ENCODE results near the gene STRN4.
"Not testable (repeated sequence)": the region's sequence is repeated elsewhere in the genome, so short reads cannot be mapped to it uniquely, and the experiment has no call there.

Gene STRN4

GRCh38 chr19:46746281-46747057 is at the start of gene STRN4:
Gene STRN4 (minus strand): TSS chr19:46746450. CDS start chr19:46746430, 20 bp downstream.
- DNase-seq (ENCODE audit: low read depth): peak; percentile 51

- DNase-seq (ENCODE audit: low read depth): no peak
These were observed 45.7 kb upstream of the STRN4 start for GRCh38 chr19:46791944-46792343.

- DNase-seq (ENCODE audit: low read depth): no peak
These were observed 43.1 kb upstream of the STRN4 start for GRCh38 chr19:46789371-46789770.

- DNase-seq (ENCODE audit: low read depth): no peak
These were observed 42.7 kb upstream of the STRN4 start for GRCh38 chr19:46788968-46789338.

DNA sequence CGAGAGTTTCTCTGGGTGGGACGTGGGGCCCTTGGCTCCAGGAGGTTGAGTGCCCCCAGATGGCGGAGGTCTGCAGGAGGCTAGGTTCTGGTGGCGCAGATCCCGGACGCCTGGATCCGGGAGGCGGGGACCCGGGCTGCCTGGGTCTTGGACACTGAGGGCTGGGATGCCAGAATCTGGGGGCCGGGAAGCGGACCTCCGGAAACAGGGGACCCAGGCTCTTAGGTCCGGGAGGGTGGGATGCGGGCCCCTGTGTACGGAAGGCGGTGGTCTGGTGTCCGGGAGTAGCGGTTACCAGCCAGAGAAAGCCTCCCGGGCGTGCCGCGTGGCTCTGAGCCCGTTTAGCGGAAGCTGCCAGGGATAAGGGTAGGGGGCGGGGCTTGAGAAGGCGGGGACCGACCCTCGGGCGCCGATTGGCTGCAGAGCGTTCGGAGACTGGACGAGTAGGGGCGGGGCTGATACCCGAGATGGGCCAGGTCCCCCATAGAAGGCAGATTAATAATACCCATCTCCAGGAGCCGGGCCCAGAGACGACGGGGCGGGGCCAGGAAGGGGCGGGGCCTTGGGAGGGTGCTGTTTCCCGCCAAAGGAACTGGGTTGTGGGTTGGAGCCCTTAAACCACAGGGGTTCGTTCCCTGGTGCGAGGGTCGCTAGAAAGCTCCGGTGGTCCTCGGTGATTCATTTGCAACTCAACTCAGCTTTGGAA is 42.2 kb upstream of the STRN4 start, which contains the start of gene SLC1A5:
Gene SLC1A5 (minus strand): TSS at position 333 of the 706 bp plus-strand sequence. CDS start 629 bp downstream, outside the sequence.
- peak; percentile 95 for DNase-seq (ENCODE audit: low read depth)

GRCh38 chr19:46787331-46788261 is 41.3 kb upstream of the STRN4 start:
- DNase-seq (ENCODE audit: low read depth): no peak

GRCh38 chr19:46787040-46787330 is 40.7 kb upstream of the STRN4 start:
- no peak for DNase-seq (ENCODE audit: low read depth)

DNA sequence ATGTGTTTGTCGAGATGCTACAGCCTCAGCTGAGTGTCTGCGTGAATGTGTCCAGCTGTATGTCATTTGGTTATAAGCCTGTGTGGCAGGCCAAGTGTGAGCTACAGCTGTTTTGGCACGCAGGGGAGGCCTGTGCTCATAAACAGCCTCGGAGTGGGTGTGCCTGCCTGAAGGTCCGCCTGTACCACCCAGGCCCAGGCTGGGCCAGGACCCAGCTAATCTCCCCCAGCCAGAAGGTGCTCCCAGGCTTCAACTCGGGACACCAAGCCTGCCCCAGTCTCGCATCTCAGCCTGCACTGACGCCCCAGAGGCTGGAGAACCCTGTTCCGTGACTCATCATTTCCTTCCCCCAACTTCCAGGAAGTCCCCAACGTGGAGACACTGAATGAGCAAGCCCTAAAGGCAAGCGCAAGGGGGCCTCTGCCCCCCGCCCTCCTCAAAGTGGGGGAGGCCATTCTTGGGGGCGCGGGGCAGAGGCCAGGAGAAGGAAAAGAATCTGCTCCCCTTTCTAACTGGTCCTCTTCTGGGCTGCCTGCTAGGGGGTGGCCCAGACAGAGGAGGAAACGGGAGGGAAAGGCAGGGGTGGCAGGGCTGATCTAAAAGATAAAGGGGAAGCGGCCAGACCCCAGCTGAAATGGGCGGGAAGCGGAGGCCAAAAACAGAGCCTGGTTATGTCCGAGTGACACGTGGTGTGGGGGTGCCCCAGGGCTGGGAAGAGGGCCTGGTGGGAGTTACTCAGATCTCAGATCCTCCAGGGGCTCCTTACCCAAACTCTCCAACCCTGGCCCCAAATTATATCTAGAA is 40.2 kb upstream of the STRN4 start:
- peak; percentile 74 for DNase-seq (ENCODE audit: low read depth)

GRCh38 chr19:46785980-46786235 is 39.7 kb upstream of the STRN4 start:
- DNase-seq (ENCODE audit: low read depth): no peak

DNA sequence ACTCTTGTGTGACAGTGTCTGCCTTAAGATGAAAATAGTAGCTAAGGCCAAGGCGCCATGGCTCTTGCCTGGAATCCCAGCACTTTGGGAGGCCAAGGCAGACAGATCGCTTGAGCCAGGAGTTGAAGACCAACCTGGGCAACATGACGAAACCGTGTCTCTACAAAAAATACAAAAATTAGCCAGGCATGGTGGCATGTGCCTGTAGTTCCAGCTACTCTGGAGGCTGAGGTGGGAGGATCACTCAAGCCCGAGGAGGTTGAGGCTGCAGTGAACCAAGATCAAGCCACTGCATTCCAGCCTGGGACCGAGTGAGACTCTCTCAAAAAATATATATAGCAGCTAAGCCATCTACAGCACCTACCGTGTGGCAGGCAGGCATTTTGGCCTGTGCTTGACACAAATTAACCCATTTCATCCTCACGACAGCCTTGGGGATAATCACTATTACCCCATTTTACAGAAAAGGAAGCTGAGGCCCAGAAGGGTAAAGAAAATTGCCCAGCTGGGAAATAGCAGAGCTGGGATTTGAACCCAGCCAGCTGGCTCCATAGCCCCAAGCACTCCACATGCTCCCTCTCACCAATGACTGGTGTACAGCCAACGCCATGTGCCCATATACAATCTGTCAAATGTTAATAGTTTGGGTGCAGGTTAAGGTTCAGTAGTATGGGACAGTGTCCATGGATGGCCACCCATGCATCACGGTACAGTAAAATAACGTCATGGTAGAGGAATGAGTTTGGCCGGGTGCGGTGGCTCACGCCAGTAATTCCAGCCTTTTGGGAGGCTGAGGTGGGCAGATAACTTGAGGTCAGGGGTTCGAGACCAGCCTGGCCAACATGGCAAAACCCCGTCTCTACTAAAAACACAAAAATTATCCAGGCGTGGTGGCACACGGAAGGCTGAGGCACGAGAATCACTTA is 39.1 kb upstream of the STRN4 start:
- no peak for DNase-seq (ENCODE audit: low read depth)

- DNase-seq (ENCODE audit: low read depth): peak; percentile 41
These were observed 38.2 kb upstream of the STRN4 start for GRCh38 chr19:46784262-46785053.

GRCh38 chr19:46783670-46784069 is 37.4 kb upstream of the STRN4 start:
- DNase-seq (ENCODE audit: low read depth): no peak

GRCh38 chr19:46782355-46783019 is 36.2 kb upstream of the STRN4 start:
- DNase-seq (ENCODE audit: low read depth): no peak

DNA sequence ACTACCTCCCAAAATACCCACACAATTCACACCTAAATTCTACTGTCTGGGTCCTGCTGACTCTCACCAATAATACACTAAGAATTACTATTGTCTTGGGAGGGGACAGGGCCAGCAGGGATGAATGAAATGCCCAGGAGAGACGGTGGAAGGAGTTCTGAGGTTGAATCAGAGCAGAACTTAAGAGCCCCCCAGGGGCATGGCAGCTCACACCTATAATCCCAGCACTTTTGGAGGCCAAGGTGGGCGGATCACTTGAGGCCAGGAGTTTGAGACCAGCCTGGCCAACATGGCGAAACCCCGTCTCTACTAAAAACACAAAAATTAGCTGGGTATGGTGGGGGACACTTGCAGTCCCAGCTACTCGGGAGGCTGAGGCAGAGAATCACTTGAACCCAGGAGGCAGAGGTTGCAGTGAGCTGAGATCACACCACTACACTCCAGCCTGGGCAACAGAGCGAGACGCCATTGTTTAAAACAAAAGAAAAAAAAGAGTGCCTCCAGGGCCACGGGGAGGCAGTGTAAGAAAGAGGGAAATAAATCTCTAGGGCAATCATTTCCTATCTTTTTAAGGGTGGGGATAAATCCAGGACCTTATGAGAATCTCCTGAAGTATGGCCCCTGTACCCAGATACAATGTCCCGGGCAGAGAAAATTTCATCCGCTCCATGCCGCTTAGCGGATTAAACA is 31.9 kb upstream of the STRN4 start:
- DNase-seq (ENCODE audit: low read depth): not testable (repeated sequence)

GRCh38 chr19:46776927-46777911 is 31.0 kb upstream of the STRN4 start:
- DNase-seq (ENCODE audit: low read depth): no peak

DNA sequence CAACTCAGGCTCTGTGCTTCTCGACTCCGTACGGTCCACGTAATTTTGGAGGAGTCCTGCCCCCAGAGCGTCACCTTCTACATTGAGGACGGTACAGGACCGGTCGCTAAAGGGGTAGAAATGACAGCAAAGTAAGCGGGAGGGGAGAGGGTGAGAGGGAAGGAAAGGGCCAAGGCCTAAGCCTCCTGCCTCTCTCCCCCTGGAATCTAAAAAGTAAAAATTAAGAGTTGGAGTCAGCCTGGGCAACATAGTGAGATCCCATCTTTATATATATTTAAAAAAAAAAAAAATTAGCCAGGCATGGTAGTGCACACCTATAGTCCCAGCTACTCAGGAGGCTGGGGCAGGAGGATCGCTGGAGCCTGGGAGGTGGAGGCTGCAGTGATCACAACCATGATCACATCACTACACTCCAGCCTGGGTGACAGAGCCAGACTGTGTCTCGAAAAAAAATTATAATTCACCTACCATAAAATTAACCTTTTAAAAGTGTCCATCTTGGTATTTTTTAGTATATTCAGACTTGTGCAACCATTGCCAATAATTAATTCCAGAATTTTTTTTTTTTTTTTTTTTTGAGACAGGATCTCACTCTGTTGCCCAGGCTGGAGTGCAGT is 29.5 kb upstream of the STRN4 start:
- DNase-seq (ENCODE audit: low read depth): no peak

DNA sequence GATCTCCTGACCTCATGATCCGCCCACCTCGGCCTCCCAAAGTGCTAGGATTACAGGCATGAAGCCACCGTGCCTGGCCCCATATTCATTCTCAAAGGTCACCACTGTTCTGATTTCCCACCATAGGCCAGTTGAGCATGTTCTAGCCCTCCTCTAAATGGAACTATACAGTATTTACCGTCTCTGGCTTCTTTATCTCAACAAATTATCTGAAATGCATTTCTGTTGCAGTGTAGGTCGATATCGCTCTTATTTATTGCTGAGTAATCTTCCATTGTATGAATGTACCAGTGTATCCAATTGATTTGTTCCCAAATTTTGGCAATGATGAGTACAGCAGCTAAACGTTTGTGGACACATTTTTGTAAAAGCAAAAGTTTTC is 26.8 kb upstream of the STRN4 start:
- DNase-seq (ENCODE audit: low read depth): no peak

Data from stimulated activated CD8-positive, alpha-beta memory T cell treated with anti-CD3 and anti-CD28 coated beads, Interleukin-12 subunit alpha, Interleukin-12 subunit beta, amount 100 ng/mL, for 4 hours (primary cell).